T47D (cell line): Measurements from ENCODE around the gene PIK3R1.
"Not testable (repeated sequence)": the region's sequence is repeated elsewhere in the genome, so short reads cannot be mapped to it uniquely, and the experiment has no call there.

Source experiments
- DNase-seq, 2 experiments: peaks; one replicate each; pipeline versions ENCODE4 v3.0.0 to v3.0.0-alpha.2; 2011 to 2012; ENCODE audit warnings: low read depth in 1 of 2, low spot score in 1 of 2
- JUND ChIP-seq: IDR thresholded peaks from 2 replicates; pipeline ENCODE4 v1.6.1; 2012; ENCODE audit warnings: low read depth
- in situ Hi-C: cut with HindIII; loops from 2 replicates; pipeline ENCODE4 v1.10.0; 2016; ENCODE audit warnings: low sequenced_read_pairs, low pct_unique_long_range_greater_than_20kb

Gene PIK3R1

DNA sequence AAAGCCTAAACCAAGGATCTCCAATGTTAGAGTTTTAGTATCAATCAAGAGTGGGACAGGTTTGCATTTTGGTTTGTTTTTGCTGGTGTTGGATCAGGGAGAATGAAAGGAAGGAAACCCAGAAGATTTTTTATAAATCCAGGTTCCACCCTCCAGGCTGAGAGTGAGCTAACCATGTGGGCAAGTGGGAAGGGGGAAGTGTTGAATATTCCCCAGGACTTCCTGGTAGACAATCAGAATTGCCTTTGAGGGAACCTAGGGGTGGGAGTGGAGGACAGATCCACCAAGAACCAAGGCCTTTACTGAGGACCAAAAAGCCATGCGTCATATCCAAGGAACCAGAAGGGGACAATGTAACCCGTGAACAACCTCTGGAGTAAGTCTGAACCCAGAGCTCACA, 33.5 kb upstream of the PIK3R1 start:
- in situ Hi-C loops: no loop called here
- no peak for TF ChIP-seq JUND
- DNase-seq: no peak

DNA sequence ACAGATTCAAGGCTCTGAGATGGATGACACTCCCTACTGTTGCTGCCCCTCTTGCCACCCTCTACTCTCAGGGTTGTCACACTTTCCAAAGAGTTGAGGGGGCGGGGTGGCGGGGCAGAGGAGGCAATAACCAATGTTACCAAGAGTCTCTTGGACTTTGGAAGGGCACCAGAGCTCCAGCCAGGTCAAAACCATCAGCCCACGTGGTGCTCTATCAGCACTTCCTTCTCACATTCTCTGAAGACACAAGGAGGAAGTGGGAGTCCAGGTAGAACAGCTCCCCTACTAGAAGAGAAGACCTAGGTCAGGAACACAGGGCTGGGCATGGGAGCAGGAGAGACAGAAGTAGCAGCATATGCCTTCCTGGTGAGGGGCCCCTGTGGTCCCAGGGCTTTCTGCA, 33.0 kb upstream of the PIK3R1 start:
- in situ Hi-C loops: no loop called here
- DNase-seq: no peak
- TF ChIP-seq JUND: no peak

DNA sequence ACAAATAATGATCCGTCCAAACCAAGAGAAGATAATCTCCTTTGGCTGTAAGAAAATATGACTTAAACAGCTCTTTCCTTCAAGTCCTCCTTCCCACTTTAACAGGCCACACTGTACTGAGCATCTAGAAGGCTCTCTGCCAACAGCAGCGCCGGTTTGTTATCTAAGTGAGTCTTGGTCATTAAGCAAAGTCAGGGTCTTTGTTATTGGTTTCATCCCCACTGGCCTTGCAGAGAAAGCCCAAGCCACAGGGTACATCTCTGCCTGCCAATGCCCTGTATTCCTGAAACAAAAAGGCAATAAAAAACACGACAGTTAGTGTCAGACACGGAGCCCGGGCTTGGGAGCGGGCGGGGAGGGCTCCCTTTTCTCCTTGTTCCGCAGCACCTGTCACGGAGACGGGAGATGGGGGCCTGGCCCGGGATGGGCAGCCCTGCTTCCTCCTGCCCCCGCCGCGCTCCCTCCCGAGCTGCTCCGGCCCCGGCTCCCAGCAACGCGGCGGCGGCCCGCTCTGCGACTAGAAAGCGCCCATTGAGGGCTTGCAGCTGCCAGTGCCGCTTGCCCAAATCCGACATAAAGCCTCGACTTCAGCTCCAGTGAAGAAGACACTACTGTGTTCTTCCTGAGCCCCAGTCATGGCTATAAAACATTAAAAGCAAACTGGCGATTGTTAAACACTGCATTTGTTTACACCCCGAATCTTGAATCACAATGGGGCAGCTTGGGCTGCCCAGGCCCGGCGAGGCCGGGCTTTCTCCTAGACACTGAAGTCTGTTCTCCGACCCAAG, 28.1 kb upstream of the PIK3R1 start:
- in situ Hi-C loops: no loop called here
- no peak for TF ChIP-seq JUND
- no peak for DNase-seq

DNA sequence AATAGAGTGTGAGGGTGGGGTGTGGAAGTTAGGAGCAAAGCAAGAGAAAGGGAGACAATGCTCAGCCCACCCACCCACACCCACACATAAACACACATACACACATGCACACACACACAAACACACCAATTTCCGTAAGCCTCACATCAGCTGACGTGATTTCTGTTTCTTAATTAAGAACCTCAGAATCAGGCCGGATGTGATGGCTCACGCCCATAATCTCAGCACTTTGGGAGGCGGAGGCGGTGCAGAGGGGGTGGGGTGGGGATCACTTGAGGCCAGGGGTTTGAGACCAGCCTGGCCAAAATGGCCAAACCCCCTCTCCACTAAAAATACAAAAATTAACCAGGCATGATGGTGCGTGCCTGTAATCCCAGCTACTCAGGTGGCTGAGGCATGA, 26.4 kb upstream of the PIK3R1 start:
- in situ Hi-C loops: no loop called here
- no peak for DNase-seq
- TF ChIP-seq JUND: no peak

DNA sequence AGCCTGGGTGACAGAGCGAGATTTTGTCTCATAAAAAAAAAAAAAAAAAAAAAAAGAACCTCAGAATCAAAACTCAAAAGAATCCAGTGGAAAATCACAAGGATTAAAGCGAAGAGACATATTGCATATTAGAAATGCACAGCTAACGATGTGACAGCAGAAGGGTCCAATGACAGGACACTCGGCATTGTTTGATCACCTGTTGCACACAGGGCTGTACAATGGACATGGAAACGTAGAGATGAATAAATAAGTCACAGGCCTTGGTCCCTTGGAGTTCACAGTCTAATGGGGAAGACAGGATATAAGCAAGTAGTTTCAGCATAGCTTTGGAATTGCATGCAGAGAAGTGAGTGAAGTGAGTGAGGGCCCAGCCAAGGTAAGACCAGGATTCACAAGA, 25.9 kb upstream of the PIK3R1 start:
- DNase-seq: no peak
- in situ Hi-C loops: no loop called here
- TF ChIP-seq JUND: no peak

DNA sequence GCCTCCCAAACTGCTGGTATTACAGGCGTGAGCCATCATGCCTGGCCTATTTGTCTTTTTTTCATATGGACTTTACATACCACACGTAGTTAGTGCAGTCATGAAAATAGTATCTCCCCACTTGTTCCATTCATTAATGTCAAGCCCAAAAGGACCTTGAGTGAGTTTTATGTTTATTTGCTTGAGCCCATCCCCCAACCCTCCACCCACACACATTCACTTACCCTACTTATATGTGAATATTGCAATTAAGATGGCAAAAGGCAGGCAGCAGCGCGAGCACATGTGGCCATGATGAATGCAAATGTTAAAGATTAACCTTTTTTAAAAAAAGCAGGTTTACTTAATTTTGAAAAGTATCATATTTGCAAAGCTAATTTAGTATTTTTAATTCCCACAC, 24.9 kb upstream of the PIK3R1 start:
- in situ Hi-C loops: no loop called here
- DNase-seq: no peak
- TF ChIP-seq JUND: no peak

DNA sequence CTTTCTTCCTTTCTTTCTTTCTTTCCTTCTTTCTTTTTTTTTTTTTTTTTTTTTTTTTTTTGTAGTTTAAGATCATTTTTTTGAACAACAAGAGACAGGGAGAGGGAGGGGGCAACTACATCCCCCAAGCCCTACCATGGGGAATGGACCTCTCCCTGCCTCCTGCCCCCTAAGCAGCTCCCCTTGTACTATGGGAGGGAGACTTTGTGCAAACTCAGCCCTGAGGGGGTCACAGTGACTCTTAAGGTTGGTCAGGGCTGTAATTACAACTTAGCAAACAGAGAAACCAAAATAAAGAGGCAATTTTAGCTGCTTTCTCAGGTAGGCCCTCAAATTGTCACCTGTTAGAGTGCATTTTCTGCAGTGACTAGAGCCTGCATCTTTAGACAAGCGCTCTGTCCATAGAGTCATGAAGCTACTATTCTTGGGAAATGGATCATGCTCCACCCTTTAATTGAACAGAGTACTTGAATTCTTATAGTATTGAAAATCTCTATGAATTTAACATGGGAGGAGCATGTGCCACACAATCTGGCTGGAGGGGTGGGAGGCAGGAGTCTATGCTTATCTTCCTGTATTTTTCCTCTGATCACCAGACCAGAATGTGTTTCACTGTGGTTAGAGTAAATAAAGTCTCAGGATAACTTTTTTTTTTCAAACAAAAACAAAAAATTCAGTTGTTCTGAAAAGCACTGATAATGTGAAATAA, 24.3 kb upstream of the PIK3R1 start:
- no peak for TF ChIP-seq JUND
- in situ Hi-C loops: no loop called here
- DNase-seq: no peak

DNA sequence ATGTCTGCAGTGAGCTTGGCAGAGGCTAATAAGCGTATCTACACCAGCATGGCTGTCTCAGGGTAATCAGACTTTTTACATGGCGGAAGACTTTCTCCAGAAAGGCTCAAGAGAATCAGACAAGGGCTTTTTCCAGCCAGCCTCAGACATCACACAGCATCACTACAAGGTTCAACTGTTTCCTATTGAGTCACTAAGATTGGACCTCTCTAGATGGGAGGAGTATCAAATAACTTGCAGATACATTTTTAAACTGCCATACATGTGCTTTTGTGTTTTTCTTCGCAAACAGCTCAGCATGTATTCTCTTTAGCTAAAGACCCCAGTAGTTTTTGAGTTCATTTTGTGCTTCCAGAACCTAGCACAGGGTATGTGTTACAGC, 22.9 kb upstream of the PIK3R1 start:
- DNase-seq: no peak
- no peak for TF ChIP-seq JUND
- in situ Hi-C loops: no loop called here

DNA sequence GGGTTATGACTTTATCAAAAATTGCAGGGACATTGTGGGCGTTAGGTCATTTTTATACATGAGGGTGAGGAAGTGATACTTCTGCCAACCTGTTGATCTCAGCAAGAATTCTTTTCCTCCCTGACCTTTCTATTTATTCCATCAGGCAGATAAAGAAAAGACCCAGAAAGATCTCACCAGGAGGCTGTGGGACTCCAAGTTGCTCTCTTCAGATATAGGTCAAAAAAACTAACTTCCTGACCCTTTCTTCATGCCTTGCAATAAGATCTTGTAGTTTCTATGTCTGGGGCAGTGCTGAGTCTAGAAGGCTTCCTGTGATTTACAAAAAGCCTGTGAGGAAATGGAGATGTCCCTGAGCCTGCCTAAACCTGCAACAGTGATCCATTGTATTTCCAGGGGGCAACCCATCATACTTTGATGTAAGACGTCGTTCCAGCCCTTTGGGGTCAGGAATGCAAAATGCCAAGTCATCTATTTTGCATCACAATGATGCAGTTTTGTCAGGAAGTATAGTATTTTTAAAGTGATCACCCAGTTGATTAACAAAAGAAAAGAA, 22.0 kb upstream of the PIK3R1 start:
- in situ Hi-C loops: no loop called here
- TF ChIP-seq JUND: no peak
- DNase-seq: no peak

DNA sequence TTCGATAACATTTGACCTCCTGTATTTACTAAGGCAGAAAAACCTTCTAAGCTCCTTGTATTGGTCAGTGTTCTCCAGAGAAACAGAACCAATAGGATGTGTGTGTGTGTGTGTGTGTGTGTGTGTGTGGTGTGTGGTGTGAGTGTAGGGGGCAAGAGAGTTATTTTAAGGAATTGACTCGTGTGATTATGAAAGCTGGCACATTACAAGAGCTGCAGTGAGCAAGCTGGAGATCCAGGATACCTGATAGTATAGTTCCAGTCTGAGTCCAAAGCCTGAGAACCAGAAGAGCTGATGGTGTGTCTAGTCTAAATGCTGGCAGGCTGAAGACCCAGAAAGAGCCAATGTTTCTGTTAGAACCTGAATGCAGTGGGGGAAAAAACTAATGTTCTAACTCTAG, 21.2 kb upstream of the PIK3R1 start:
- TF ChIP-seq JUND: no peak
- in situ Hi-C loops: no loop called here
- no peak for DNase-seq

DNA sequence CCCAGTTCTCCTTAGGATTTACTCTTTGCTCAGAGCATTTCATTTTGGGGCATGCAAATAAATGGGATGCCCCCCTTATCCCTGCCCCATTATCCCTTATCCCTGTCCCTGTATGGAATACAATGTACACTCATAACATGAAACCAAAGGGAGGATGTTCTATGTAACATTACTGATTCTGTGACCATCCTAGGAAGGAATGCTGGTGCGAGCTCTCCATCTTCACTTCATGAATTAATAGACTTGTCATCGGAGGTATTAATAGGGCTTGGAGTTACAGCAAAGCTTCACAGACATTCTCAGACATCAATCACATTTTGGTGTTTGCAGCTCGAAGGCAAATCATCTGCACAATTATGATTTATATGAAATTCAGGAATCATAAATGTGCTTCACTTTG, 20.4 kb upstream of the PIK3R1 start:
- TF ChIP-seq JUND: no peak
- in situ Hi-C loops: no loop called here
- DNase-seq: no peak

DNA sequence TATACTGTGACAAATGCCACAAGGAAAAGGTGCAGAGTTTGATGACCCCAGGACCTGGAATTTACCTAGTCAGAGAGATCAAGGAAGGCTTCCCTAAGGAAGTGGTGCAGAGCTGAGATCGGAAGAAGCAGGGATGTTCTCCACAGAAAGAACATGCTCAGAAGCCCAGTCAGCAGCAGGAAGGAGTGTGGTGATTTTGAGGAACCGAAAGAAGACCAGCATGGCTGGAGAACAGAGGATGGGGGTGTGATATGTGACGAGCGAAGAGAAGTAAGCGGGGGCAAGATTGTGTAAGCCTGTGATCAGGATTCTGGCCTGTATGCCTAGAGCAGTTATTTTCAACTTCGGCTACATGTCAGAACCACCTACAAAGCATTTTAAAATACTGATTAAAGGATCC, 18.7 kb upstream of the PIK3R1 start:
- TF ChIP-seq JUND: no peak
- in situ Hi-C loops: no loop called here
- no peak for DNase-seq

DNA sequence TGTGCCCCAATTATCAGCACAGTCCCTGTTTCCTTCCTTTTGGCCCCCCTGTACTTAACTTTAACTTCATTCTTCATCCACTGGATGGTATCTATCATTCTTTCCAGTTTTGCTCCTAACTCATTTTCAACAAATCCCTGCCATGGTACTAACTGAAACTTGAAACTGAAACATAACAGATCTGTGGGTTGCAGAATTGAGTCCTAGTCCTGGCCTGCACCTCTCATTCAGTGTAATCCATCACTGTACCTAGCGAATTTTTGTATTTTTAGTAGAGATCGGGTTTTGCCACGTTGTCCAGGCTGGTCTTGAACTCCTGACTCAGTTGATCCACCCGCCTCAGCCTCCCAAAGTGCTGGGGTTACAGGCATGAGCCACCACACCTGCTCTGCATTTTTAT, 15.3 kb upstream of the PIK3R1 start:
- no peak for TF ChIP-seq JUND
- in situ Hi-C loops: no loop called here
- no peak for DNase-seq

DNA sequence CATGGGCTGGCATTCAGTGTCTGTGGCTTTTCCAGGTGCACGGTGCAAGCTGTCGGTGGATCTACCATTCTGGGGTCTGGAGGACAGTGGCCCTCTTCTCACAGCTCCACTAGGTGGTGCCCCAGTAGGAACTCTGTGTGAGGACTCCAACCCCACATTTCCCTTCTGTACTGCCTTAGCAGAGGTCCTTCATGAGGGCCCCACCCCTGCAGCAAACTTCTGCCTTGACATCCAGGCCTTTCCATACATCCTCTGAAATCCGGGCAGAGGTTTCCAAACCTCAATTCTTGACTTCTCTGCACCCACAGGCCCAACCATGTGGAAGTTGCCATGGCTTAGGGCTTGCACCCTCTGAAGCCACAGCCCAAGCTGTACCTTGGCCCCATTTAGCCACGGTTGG, 4.9 kb upstream of the PIK3R1 start:
- in situ Hi-C loops, DNase-seq: not testable (repeated sequence)
